ENCODE results near the gene CHAF1A. TPM values are rescaled to one million over a fixed set of nuclear protein-coding genes. Genes with fewer than 3 reads are reported as not detected.

The CHAF1A gene
- total RNA-seq, 1 donor from 2014 or later, result 6.8 TPM

GRCh38 chr19:4373013-4373367, 29.4 kb upstream of the CHAF1A start:
- Histone ChIP-seq H3K36me3 (ENCODE audit: control insufficient read depth, insufficient read depth, low read length) (no peaks in the 10 kb centered on the region), H3K4me3 (ENCODE audit: low read depth, low read length) (no peak overlapping the region), H3K27me3 (ENCODE audit: control insufficient read depth, insufficient read depth, low read length) (no peaks in the 10 kb centered on the region)
- no peak for TF ChIP-seq CTCF (IDR thresholded peaks at IDR 0.05; ENCODE audit: insufficient read depth, low read length, poor library complexity, severe bottlenecking)
- no peak for DNase-seq (ENCODE audit: low read depth)

GRCh38 chr19:4373601-4374497, 28.6 kb upstream of the CHAF1A start:
- Histone ChIP-seq H3K36me3 (ENCODE audit: control insufficient read depth, insufficient read depth, low read length) (no peaks in the 10 kb centered on the region), H3K27me3 (ENCODE audit: control insufficient read depth, insufficient read depth, low read length) (no peaks in the 10 kb centered on the region), H3K4me3 (ENCODE audit: low read depth, low read length) (no peak overlapping the region)
- no peak for TF ChIP-seq CTCF (IDR thresholded peaks at IDR 0.05; ENCODE audit: insufficient read depth, low read length, poor library complexity, severe bottlenecking)
- no peak for DNase-seq (ENCODE audit: low read depth)

- Histone ChIP-seq H3K36me3 (ENCODE audit: control insufficient read depth, insufficient read depth, low read length) (no peaks in the 10 kb centered on the region), H3K27me3 (ENCODE audit: control insufficient read depth, insufficient read depth, low read length) (no peaks in the 10 kb centered on the region), H3K4me3 (ENCODE audit: low read depth, low read length) (no peak overlapping the region)
- peak; percentile 58 for DNase-seq (ENCODE audit: low read depth)
- no peak for TF ChIP-seq CTCF (IDR thresholded peaks at IDR 0.05; ENCODE audit: insufficient read depth, low read length, poor library complexity, severe bottlenecking)
Observed at GRCh38 chr19:4374498-4375163, 27.8 kb upstream of the CHAF1A start.

- no peaks in the 10 kb centered on the region for H3K27me3 ChIP-seq (ENCODE audit: control insufficient read depth, insufficient read depth, low read length)
- TF ChIP-seq CTCF (IDR thresholded peaks at IDR 0.05; ENCODE audit: insufficient read depth, low read length, poor library complexity, severe bottlenecking), result peak; percentile 40
- no peak for DNase-seq (ENCODE audit: low read depth)
- no peaks in the 10 kb centered on the region for H3K36me3 ChIP-seq (ENCODE audit: control insufficient read depth, insufficient read depth, low read length)
- no peak overlapping the region for H3K4me3 ChIP-seq (ENCODE audit: low read depth, low read length)
Observed at GRCh38 chr19:4375164-4376027, 27.0 kb upstream of the CHAF1A start.

GRCh38 chr19:4376028-4376670, 26.3 kb upstream of the CHAF1A start:
- Histone ChIP-seq H3K36me3 (ENCODE audit: control insufficient read depth, insufficient read depth, low read length) (no peaks in the 10 kb centered on the region), H3K4me3 (ENCODE audit: low read depth, low read length) (no peak overlapping the region), H3K27me3 (ENCODE audit: control insufficient read depth, insufficient read depth, low read length) (no peaks in the 10 kb centered on the region)
- no peak for TF ChIP-seq CTCF (IDR thresholded peaks at IDR 0.05; ENCODE audit: insufficient read depth, low read length, poor library complexity, severe bottlenecking)
- DNase-seq (ENCODE audit: low read depth), result no peak

Measured in kidney epithelial cell (primary cell).